Peyer's patch (tissue), 4 donors: ENCODE results near the gene COX8A. TPM values are rescaled to one million over a fixed set of nuclear protein-coding genes. Genes with fewer than 3 reads are reported as not detected.

Source experiments
- small RNA-seq, 2 donors: library from RNA; depleted of rRNA; stranded (forward); fragments of <200 nt; gene quantifications; one replicate each; pipeline ENCODE3, GENCODE V24; 2016
- total RNA-seq, 4 donors: library from RNA; depleted of rRNA; stranded (reverse); fragments of >200 nt; gene quantifications; one replicate each; pipeline ENCODE4 v1.1.0, GENCODE V29; 2016

COX8A gene
- total RNA-seq, 4 donors from 2014 or later, result 390 to 1,297 (median 877) TPM

Small RNA genes within 50 kb of the gene (small RNA-seq; reads per million reads assigned to genes)
- 0 reads per million in 2 donors for gene RNU6-45P

Other genes with a start within 250 kb of the COX8A start
- gene ZFTA, start 205.8 kb upstream of the COX8A start, total RNA-seq, result 10 to 100 TPM in 1 of 4 donors, 1 to 10 TPM in 3; 3.7 to 10.5 (median 8.5) TPM
- gene SPINDOC, start 161.2 kb upstream of the COX8A start, total RNA-seq, result 10 to 100 TPM in 1 of 4 donors, 1 to 10 TPM in 3; 3.5 to 15.7 (median 6.4) TPM
- 10 to 100 TPM; 34.7 to 82.9 (median 72.1) TPM for gene MARK2, start 135.5 kb upstream of the COX8A start, total RNA-seq
- gene RCOR2, start 57.5 kb upstream of the COX8A start, total RNA-seq, result under 1 TPM in 2 of 4 donors, not detected in 2; 0.57 to 0.67 TPM
- gene NAA40, start 35.6 kb upstream of the COX8A start, total RNA-seq, result 10 to 100 TPM; 46.2 to 80.0 (median 57.1) TPM
- gene OTUB1, start 11.8 kb downstream of the COX8A start, total RNA-seq, result 100 to 1,000 TPM in 1 of 4 donors, 10 to 100 TPM in 3; 79.2 to 110 (median 95.4) TPM
- under 1 TPM in 1 of 4 donors, not detected in 3; 0.27 TPM for gene FLRT1, start 61.3 kb downstream of the COX8A start, total RNA-seq
- gene MACROD1, start 191.5 kb downstream of the COX8A start, total RNA-seq, result 10 to 100 TPM; 17.1 to 30.0 (median 29.3) TPM
- gene STIP1, start 211.6 kb downstream of the COX8A start, total RNA-seq, result 100 to 1,000 TPM in 1 of 4 donors, 10 to 100 TPM in 3; 50.3 to 106 (median 67.0) TPM
- 10 to 100 TPM; 15.1 to 94.1 (median 23.2) TPM for gene FERMT3, start 232.1 kb downstream of the COX8A start, total RNA-seq